ENCODE data around the gene MYH7.

DNA sequence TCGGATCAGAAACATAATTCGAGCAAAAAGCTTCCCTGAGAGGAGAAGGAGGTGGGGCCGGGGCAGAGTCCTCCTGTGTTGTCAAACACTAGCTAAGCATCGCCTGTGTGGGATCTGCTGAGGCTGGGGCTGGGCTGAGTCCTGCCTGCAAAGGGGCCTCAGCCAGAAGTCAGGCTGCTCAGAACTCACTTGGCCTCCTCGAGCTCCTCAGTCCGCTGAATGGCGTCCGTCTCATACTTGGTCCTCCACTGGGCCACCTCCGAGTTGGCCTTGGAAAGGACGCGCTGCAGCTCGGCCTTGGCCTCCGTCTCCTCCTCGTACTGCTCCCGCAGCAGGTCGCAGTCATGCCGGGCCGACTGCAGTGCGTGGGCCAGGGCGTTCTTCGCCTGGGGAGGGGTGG is 17.4 kb downstream of the MYH7 start:
- TF ChIP-seq CTCF (IDR thresholded peaks at IDR 0.05) (no peak), POLR2A (IDR thresholded peaks at IDR 0.05) (no peak)
